Nephron progenitor cell (in vitro differentiated cells): ENCODE data around the gene POMGNT2.

Experiments used
- DNase-seq: peaks from one replicate; pipeline ENCODE4 v3.0.0; 2021
- H3K27ac Mint-ChIP-seq: 2 replicates; pipeline ENCODE4 v1.8.0; 2021; ENCODE audit warnings: mild to moderate bottlenecking, moderate library complexity, mixed read lengths
- H3K27me3 Mint-ChIP-seq: 2 replicates; pipeline ENCODE4 v1.8.0; 2021; ENCODE audit warnings: mild to moderate bottlenecking, low read depth, mixed read lengths; ENCODE audit not compliant: poor library complexity
- H3K36me3 Mint-ChIP-seq: 2 replicates; pipeline ENCODE4 v1.8.0; 2021; ENCODE audit warnings: low read depth, mixed read lengths
- H3K4me1 Mint-ChIP-seq: 2 replicates; pipeline ENCODE4 v1.8.0; 2021; ENCODE audit warnings: mixed read lengths
- H3K4me3 Mint-ChIP-seq: 2 replicates; pipeline ENCODE4 v1.8.0; 2021; ENCODE audit warnings: mild to moderate bottlenecking, moderate library complexity, mixed read lengths
- H3K9me3 Mint-ChIP-seq: 2 replicates; pipeline ENCODE4 v1.8.0; 2021; ENCODE audit warnings: mild to moderate bottlenecking, moderate library complexity, mixed read lengths
- CTCF ChIP-seq: fragments of 200-600 bp; sonication (generic); IDR thresholded peaks from 2 replicates; pipeline ENCODE4 v1.5.0; 2021; ENCODE audit warnings: antibody characterized with exemption

POMGNT2 gene

GRCh38 chr3:43098761-43099160 lies 7.1 kb downstream of the POMGNT2 start:
- no peak for TF ChIP-seq CTCF
- no peak for DNase-seq
- H3K4me1 Mint-ChIP-seq: peaks cover 9% of the 10 kb centered on the region
- H3K27ac Mint-ChIP-seq: no peak overlapping the region
- peaks cover 11% of the 10 kb centered on the region for H3K27me3 Mint-ChIP-seq
- no peaks in the 10 kb centered on the region for H3K9me3 Mint-ChIP-seq
- H3K36me3 Mint-ChIP-seq: no peaks in the 10 kb centered on the region
- H3K4me3 Mint-ChIP-seq: no peak overlapping the region

GRCh38 chr3:43097400-43098080 lies 8.3 kb downstream of the POMGNT2 start:
- Mint-ChIP-seq H3K36me3 (no peaks in the 10 kb centered on the region), H3K4me1 (peaks cover 5% of the 10 kb centered on the region), H3K27me3 (peaks cover 7% of the 10 kb centered on the region), H3K27ac (no peak overlapping the region), H3K4me3 (no peak overlapping the region), H3K9me3 (no peaks in the 10 kb centered on the region)
- TF ChIP-seq CTCF: no peak
- DNase-seq: no peak

GRCh38 chr3:43096761-43097160 lies 9.1 kb downstream of the POMGNT2 start:
- Mint-ChIP-seq H3K36me3 (no peaks in the 10 kb centered on the region), H3K27me3 (peaks cover 4% of the 10 kb centered on the region), H3K27ac (no peak overlapping the region), H3K4me1 (peaks cover 5% of the 10 kb centered on the region), H3K4me3 (no peak overlapping the region), H3K9me3 (no peaks in the 10 kb centered on the region)
- no peak for TF ChIP-seq CTCF
- no peak for DNase-seq

- H3K27ac Mint-ChIP-seq: no peak overlapping the region
- H3K27me3 Mint-ChIP-seq: peaks cover 4% of the 10 kb centered on the region
- no peak for TF ChIP-seq CTCF
- H3K4me1 Mint-ChIP-seq: peaks cover 7% of the 10 kb centered on the region
- no peak for DNase-seq
- H3K4me3 Mint-ChIP-seq: no peak overlapping the region
- no peaks in the 10 kb centered on the region for H3K36me3 Mint-ChIP-seq
- no peaks in the 10 kb centered on the region for H3K9me3 Mint-ChIP-seq
These were observed 10.5 kb downstream of the POMGNT2 start for GRCh38 chr3:43095370-43095769.

GRCh38 chr3:43094851-43095250 lies 11.0 kb downstream of the POMGNT2 start:
- DNase-seq: no peak
- Mint-ChIP-seq H3K27me3 (peaks cover 4% of the 10 kb centered on the region), H3K9me3 (no peaks in the 10 kb centered on the region)

More at GRCh38 chr3:43094851-43095250, 11.0 kb downstream of the POMGNT2 start:
- Mint-ChIP-seq H3K4me1 (peaks cover 9% of the 10 kb centered on the region), H3K36me3 (no peaks in the 10 kb centered on the region), H3K4me3 (no peak overlapping the region), H3K27ac (no peak overlapping the region)
- TF ChIP-seq CTCF: no peak
